HCT116 (cell line): Measurements from ENCODE around the gene IL36A.

ENCODE experiments used
- EGR1 ChIP-seq: IDR thresholded peaks from 2 replicates; pipeline ENCODE4 v1.6.1; 2012; ENCODE audit warnings: low read depth
- EZH2 ChIP-seq: fragments of 200-600 bp; sonication (generic); IDR thresholded peaks from 2 replicates; pipeline ENCODE4 v1.6.1; 2017; ENCODE audit warnings: antibody characterized with exemption, mixed run types
- EZH2phosphoT487 ChIP-seq: fragments of 200-600 bp; IDR thresholded peaks from 2 replicates; pipeline ENCODE4 v1.6.1; 2018; ENCODE audit warnings: antibody characterized with exemption, borderline replicate concordance
- FOSL1 ChIP-seq: IDR thresholded peaks from 2 replicates; pipeline ENCODE4 v1.6.1; 2012; ENCODE audit warnings: low read depth
- MAX ChIP-seq: IDR thresholded peaks from 2 replicates; pipeline ENCODE4 v1.6.1; 2012
- POLR2A ChIP-seq: IDR thresholded peaks from 2 replicates; pipeline ENCODE4 v1.7.0; 2011; ENCODE audit warnings: borderline replicate concordance; ENCODE audit not compliant: insufficient read depth, insufficient read length; ENCODE audit errors: extremely low read depth
- POLR2AphosphoS5 ChIP-seq: IDR thresholded peaks from 2 replicates; pipeline ENCODE4 v1.6.1; 2011; ENCODE audit warnings: mild to moderate bottlenecking, low read depth, low read length, moderate library complexity
- RAD21 ChIP-seq: IDR thresholded peaks from 2 replicates; pipeline ENCODE4 v1.6.1; 2012; ENCODE audit warnings: low read depth, mild to moderate bottlenecking
- SRF ChIP-seq: IDR thresholded peaks from 2 replicates; pipeline ENCODE4 v1.6.1; 2012; ENCODE audit warnings: low read depth
- TCF7L2 ChIP-seq: IDR thresholded peaks from 2 replicates; pipeline ENCODE4 v1.7.0; 2011; ENCODE audit warnings: borderline replicate concordance, inconsistent platforms; ENCODE audit not compliant: insufficient read depth, insufficient read length; ENCODE audit errors: extremely low read depth
- YY1 ChIP-seq: IDR thresholded peaks from 2 replicates; pipeline ENCODE4 v1.6.1; 2011; ENCODE audit warnings: low read length, low read depth, moderate library complexity, mild to moderate bottlenecking; ENCODE audit not compliant: insufficient replicate concordance; ENCODE audit errors: extremely low read depth
- ZNF274 ChIP-seq: fragments of 200-500 bp; sonication (Bioruptor generic); IDR thresholded peaks from 2 replicates; pipeline ENCODE4 v1.6.1; 2014; ENCODE audit warnings: mild to moderate bottlenecking, low read depth, low read length, inconsistent platforms
- TF ChIP-seq, protein P1 (sequence below): IDR thresholded peaks from 2 replicates; pipeline ENCODE4 v1.6.1; 2012
- TF ChIP-seq, protein P2 (sequence below), 3 experiments: fragments of 200-600 bp in 1 of 3; sonication (generic) in 1 of 3; IDR thresholded peaks in 2 of 3; conservative IDR thresholded peaks in 1 of 3; 2 replicates each; pipeline ENCODE4 v1.5.1; 2012 to 2017; ENCODE audit warnings: low read depth in 2 of 3, low read length in 2 of 3, antibody characterized with exemption in 1 of 3, borderline replicate concordance in 1 of 3, control low read depth in 1 of 3, mild to moderate bottlenecking in 1 of 3, mixed read lengths in 1 of 3, mixed run types in 1 of 3, moderate library complexity in 1 of 3; ENCODE audit not compliant: insufficient read depth in 1 of 3

GRCh38 chr2:112996635-112997034, 8.6 kb upstream of the IL36A start:
- no peak for TF ChIP-seq MAX
- TF ChIP-seq POLR2AphosphoS5 = no peak
- no peak for TF ChIP-seq POLR2A
- TF ChIP-seq YY1 = no peak
- TF ChIP-seq, protein P1, sequence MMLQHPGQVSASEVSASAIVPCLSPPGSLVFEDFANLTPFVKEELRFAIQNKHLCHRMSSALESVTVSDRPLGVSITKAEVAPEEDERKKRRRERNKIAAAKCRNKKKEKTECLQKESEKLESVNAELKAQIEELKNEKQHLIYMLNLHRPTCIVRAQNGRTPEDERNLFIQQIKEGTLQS = no peak
- no peak for TF ChIP-seq EZH2
- TF ChIP-seq, protein P2, sequence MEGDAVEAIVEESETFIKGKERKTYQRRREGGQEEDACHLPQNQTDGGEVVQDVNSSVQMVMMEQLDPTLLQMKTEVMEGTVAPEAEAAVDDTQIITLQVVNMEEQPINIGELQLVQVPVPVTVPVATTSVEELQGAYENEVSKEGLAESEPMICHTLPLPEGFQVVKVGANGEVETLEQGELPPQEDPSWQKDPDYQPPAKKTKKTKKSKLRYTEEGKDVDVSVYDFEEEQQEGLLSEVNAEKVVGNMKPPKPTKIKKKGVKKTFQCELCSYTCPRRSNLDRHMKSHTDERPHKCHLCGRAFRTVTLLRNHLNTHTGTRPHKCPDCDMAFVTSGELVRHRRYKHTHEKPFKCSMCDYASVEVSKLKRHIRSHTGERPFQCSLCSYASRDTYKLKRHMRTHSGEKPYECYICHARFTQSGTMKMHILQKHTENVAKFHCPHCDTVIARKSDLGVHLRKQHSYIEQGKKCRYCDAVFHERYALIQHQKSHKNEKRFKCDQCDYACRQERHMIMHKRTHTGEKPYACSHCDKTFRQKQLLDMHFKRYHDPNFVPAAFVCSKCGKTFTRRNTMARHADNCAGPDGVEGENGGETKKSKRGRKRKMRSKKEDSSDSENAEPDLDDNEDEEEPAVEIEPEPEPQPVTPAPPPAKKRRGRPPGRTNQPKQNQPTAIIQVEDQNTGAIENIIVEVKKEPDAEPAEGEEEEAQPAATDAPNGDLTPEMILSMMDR (IDR thresholded peaks at IDR 0.05 in 2 of 3, conservative IDR thresholded peaks at IDR 0.05 in 1 of 3; ENCODE audit: borderline replicate concordance in 1 of 3, insufficient read depth in 1 of 3, low read depth in 2 of 3, low read length in 2 of 3) = no peak
- no peak for TF ChIP-seq SRF
- TF ChIP-seq EGR1 = no peak
- TF ChIP-seq FOSL1 = no peak
- TF ChIP-seq TCF7L2 = no peak
- no peak for TF ChIP-seq RAD21
- TF ChIP-seq EZH2phosphoT487 = no peak
- TF ChIP-seq ZNF274 = no peak
